ENCODE results near the gene EXOC6.

The EXOC6 gene

DNA sequence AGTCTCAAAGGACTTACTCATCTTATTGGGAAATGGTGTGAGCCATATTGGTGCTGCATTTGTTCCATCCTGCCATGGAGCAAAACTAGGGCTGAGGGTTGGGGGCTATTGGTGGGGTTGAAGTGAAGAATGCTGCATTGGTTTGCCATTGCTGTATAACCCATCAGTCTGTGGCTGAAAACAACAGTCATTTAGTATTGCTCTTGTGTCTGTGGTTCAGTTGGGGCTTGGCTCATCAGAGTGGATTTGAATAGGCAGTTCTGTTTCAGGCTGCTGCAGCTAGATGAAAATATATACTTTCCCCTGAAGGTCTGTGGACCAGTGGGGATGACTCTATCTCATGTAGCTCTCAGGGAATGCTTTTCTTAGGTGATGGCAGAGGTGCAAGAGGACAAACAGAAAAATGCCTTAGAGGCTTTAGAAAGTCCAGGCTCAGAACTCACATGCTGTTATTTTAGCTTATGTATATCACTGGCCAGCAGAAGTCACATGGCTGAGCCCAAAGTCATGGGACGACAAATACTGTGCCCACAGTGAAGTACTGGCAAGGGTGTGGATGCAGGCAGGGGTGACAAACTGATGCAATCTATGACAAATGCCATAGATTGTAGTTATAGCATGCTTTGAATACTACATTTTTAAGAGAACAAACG, 15.2 kb upstream of the EXOC6 start:
- DNase-seq, result no peak

DNA sequence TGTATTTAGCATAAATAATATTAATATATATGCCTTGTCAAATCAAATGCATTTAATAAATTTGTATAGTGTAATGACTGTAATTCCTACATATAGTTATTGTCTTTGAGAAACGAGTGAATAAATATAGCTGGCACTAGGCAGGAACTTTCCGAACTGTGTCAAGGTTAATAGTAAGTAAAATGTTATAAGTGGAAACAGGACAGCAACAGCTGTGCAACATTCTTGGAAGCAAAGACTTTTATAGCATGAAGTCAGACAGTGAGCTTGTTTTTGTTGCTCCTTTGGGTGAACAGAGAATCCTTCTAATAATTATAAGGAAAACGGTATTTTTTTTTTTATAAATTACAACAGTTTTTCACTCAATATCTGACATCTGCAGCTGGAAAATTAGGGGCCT, 14.0 kb upstream of the EXOC6 start:
- DNase-seq, result no peak

DNA sequence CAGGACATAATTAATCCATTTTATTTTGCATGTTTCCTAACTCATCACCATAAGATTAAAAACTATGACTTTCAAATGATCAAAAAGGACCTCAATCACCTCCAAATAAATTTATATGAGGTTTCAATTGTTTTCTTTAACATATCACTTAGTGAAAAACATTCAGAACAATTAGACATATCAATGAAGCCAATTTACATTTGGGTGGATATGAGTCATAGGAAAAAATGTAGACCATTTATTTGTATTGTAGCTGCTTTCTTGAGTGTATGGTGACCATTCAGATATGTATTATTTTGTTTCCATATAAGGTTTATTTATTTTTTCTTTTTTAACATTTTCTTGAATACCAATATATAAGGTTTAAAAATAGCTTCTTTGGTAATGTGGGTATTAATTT, 13.3 kb upstream of the EXOC6 start:
- DNase-seq, result no peak

DNA sequence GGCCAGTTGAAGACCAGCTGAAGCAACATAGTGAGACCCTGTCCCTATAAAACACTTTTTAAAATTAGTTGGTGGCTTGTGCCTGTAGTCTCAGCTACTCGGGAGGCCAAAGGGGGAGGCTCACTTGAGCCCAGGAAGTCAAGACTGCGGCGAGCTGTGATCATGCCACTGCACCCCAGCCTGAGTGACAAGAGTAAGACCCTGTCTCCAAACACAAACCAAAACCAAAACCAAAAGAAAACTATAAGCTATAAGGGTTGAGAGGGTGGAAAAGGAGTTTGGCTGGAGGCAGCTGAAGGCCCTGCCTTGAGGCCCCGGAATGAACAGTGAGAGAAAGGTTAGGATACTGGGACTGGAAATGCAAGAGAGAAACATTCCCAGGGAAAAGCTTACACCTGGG, 10.9 kb upstream of the EXOC6 start:
- no peak for DNase-seq

DNA sequence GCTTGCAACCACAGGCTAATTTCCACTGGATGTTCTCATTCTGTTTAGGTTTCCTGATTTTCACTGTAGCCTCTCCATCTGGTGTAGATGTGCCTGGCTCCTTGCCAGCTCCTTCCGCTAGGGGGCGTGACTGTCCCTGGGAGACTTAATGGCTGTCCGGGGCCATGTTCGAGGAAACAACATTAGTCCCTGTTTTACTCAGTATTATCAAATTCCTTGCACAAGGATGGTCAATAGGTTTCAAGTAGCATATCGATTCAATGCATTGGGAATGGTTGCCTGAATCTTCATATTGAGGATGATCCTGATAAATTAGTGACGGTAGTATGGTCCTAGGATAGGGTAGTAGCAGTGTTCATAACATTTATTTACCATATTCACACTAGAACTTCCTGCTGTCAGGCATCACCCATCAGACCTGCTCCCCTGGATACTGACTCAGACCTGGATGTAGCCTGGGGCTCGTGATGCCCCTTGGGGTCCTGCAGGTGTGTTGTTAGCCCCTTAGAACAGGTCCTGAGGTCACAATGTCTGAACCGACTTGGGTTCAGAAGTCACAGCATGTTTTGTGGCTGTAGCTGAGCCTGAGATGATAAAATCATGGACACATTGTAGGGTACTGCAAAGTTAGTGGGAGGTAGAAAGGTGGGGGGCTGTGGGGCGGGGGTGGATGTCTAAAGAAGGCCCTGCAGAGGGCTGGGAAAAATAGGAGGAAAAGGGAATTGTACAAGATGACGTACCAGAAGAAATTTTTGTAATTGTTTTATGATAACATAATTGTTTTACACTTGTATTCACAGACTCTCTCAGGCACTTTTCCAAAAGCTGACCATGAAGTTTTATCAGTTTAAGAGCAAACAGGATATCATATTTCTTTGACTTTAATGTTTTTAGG, 8.9 kb upstream of the EXOC6 start:
- DNase-seq, result peak; percentile 8

DNA sequence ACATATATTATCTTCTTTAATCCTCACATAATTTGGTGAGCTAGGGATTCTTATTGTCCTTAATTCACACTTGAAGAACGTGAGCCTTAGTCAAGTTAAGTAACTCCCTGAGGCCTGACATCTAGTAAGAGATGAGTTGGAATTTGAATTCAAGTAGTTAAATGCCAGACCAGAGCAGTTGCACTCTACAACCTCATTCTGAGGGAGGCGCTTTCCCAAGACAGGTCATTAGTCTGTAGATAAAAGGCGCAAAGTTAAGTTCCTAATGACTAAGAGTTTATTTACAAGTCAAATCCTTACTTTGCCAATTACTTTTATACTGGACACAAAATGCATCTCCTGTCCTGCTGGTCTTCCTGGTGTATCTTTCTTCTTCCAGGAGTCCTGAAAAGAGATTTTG, 3.6 kb upstream of the EXOC6 start:
- DNase-seq, result no peak

DNA sequence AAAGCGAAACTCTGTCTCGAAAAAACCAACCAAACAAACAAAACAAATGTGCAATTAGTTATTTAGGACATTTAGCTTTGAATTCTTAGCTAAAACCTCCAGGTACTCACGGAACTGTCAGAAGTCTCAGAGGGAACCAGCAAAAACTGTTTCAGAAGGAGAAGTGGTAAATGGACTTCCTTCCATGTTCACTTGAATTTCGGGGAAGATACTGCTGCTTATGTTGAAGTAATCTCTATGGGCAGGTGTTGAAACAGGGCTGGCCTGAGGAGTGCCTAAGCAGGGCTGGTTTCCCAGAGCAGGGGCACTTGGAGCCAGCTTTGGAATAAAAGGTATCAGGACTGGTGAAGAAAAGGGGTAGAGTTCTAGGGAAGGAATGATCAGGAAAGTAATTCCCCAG, 2.4 kb upstream of the EXOC6 start:
- no peak for DNase-seq

DNA sequence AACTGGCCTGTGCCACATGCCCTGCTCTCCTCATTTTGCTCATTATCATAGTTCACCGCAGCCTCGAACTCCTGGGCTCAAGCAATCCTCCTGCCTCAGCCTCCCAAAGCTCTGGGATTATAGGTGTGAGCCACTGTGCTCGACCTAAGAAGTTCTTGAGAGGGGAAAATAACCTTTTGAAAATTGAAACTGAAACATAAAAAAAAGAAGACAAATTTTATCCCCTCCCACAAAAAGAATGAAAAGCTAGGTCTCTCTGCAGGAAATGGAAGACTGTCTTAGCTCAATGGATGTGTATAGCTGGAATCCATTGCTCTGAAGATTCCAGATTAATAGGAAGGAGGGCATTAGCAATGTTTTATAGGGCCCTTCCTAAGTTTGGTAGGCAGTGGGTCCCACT, 2.0 kb upstream of the EXOC6 start:
- no peak for DNase-seq

DNA sequence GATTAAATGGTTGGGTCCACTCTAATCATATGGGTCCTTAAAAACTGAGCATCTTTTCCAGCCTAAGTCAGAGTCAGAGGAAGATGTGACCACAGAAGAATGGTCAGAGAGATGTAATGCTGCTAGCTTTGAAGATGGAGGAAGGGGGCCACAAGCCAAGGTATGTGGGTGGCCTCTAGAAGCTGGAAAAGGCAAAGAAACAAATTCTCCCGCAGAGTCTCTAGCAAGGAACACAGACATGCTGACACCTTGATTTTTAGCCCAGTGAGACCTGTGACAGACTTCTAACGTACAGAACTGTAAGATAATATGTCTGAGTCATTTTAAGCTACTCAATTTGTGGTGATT, 1.5 kb upstream of the EXOC6 start:
- DNase-seq, result no peak

DNA sequence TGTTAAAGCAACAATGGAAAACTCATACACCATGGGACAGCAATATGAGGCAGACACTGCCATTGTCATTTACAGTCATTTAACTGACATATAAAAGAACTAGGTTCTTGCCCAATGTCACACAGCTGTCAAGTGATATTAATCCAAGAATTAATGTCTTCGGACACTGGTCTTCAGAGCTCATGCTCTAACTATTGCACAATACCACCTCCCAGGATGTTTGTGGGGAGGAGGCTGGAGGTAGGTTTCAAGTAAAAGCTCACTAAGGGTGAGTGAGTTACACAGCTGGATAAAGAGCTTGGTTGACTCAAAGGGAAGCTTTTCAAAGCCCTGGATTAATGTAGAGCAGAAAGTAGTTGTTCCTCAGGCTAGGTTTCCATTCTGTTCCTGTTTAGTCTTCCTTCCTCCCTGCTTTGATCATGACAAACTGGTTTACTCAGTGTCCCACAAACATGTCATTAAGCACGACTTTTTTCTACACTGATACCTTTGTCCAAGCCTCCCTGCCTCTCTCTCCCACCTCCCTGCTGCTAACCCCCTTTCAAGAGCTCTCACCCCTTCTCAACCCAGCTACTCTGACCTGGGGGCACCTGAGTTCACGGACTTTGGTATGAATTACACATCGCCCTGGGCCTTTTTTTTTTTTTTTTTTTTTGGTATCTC, 987 bp upstream of the EXOC6 start:
- no peak for DNase-seq

DNA sequence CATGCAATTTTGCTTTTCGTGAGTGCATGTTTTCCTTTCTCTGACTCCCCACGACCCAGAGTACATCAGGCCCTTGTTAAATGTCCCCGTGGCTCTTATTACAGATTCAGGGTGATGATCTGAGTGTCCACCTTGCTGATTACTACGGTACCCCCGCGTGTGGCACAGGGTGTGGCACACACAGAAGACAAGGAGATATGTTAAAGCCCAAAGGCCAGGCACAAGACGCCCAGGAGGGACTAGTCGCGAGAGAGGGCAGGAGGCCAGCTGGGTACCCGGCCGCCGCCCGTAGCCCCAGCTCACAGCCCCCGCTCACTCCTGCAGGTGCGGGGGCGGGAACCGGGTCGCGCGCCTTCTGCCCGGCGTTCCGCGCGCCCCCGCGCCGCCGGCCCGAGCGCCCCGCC, 281 bp upstream of the EXOC6 start:
- DNase-seq, result no peak

DNA sequence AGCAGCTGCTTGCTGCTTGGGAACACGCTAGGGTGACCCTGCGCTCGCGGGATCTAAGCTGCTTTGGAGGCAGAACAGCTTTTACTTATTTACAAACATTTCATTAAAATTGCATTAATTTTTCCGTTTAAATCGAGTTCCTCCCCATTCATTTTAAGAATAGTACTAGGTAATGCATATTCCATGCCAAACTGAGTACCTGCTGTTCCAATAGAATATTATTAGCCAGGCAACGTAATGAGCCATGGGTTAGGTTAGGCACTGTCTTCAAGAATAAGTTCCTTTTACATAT, 860 bp downstream of the EXOC6 start:
- no peak for DNase-seq

DNA sequence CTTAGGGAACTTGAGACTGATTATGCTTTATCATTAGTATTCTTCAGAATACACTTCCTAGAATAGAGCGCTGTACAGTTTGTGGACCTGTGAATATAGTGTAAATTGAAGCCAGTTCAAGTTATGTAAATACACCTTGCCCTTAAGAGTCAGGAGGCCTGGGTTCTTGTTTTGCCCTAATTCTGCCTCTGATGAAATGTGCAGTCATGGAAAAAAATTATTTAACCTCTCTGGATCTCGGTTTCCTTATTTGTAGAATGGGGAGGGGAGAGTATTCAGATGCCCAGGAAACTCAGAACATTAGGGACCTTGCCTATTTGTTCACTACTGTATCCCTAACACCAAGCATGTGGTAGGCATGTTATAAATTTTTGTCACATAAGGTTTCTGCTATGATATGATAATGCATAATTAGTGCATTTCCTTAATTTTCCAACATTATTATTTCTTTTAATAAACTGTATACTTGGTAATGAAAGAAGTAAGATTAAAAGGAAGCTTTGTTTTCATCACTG, 1.3 kb downstream of the EXOC6 start:
- DNase-seq, result no peak

DNA sequence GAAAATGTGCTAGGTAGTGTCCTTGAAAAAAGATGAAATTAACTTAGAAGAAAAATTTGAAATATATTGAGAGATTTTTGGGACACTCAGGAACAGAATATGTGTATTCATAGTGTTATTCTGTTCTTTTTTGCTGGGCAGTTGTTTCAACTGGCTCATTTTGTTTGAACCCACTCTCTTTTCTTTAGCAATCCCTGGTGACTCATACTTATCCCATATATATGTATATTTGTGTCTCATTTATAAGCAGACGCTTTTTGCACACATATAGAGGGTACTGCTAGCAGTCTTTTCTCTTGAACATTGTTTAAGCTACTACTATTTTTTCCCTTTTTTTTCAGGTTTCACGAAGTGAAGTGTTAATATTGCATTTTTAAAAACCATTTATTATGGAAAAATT, 1.9 kb downstream of the EXOC6 start:
- DNase-seq, result no peak

DNA sequence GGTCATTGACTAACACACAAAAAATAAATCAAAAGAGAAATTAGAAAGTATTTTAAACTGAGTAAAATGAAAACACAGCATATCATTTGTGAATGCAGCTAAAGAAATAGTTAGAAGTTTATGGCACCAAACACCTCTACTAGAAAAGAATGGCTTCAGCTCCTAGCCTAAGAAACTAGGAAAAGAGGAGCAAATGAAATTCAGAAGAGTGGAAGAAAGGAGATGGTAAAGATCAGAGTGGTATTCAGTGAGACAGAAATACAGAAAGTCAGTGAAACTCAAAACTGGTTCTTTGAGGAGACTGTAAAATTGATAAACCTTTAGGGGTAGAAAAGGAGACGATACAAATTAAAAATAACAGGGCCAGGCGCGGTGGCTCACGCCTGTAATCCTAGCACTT, 2.7 kb downstream of the EXOC6 start:
- DNase-seq, result no peak

DNA sequence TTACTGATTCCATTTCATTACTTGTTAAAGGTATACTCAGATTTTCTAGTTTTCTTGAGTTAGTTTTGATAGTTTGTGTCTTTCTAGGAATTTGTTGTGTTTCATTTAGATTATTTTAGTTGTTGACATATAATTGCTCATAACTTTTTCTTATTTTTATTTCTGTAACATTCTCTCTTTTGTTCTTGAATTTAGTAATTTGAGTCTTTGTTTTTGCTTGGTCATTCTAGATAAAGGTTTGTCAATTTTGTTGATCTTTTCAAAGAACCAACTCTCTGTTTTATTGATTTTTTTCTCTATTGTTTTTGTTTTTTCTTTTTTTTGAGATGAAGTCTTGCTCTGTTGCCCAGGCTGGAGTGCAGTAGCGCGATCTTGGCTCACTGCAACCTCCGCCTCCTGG, 7.2 kb downstream of the EXOC6 start:
- DNase-seq, result no peak

DNA sequence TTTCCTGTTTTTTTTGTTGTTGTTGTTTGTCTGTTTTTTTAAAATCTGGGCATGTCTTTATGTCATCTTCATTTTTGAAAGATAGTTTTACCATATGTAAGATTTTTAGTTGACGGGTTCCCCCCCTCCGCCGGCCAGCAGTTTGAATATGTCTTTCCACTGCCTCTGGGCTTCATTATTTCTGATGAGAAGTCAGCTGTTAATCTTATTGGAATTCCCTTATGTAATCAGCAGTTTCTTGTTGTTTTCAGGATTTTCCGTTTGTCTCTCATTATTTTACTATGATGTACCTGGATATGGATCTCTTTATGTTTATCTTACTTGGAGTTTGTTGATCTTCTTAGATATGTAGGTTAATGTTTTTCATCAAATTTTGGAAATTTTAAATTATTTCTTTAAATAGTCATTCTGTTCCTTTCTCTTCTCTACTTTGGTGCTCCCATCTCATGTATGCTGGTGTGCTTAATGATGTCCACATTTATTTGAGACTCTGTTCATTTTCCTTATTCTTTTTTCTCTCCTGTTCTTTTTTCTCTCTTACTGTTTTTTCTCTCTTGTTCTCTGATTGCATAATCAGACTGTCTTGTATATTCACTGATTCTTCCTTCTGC, 9.7 kb downstream of the EXOC6 start:
- DNase-seq, result no peak

DNA sequence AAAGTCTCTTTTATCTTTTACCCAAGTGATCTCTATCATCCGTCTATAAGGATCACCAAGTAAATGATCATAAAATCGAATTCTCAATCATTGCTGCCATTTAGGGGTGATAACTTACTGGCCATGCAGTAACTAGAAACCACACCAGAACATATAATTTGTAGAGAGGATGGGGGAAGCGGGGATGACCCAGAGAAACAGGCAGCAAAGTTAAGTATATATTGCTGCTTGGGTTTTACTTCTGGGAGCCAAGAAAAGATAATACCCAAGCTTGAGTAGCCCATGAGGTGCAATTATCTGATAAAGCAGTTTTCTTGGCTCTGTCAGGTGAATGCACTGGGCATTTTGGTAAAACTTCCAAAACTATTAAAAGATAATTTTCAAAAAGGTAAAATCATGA, 18.9 kb downstream of the EXOC6 start:
- no peak for DNase-seq

DNA sequence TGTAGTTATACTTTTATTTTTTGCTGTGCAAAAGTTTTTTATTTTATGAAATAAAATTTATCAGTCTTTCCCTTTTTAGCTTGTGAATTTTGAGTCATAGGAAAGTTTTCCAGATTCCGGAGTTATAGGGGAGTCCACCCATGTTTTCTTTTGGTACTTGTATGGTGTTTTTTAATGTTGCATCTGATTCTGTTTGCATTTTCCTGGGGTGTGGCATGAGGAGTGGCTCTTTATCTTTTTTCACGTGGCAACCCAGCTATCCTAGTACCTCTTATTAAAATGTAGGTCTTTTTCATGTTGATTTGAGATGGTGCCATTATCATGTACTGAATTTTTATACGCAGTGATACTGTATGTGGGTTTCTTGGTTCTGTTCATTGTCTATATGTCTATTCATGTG, 19.7 kb downstream of the EXOC6 start:
- DNase-seq, result no peak

DNA sequence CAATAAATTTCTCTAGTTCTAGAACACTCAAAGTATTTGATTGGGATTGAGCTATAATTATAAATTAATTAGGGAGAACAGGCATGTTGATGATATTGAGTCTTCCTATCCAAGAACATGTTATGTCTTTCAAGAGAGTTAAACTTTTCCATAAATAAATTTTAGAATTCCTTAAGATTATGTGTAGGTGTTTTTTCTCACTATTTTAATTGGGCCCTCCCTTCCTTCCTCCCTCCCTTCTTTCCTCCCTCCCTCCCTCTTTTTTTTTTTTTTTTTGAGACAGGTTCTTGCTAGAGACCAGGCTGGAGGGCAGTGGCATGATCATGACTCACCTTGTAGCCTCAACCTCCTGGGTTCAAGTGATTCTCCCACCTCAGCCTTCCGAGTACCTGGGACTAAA, 20.2 kb downstream of the EXOC6 start:
- no peak for DNase-seq

DNA sequence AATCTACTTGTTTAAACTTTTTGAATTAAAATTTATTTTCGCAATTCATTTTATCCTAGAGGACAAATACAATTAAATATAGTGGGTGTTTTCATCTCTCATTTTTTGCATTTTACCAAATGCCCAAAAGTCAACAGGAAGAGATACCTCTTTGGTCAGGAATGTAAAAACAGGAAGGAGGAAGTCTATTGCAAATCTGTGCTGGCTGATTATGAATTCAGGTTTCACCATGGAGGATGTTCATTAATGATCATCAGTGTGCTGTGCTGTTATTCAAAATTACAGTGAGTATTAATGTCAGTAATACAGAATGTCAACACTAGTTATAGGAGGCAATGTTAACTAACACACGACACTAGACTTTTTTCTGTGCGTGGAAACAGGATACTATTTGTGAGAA, 24.7 kb downstream of the EXOC6 start:
- DNase-seq, result no peak

DNA sequence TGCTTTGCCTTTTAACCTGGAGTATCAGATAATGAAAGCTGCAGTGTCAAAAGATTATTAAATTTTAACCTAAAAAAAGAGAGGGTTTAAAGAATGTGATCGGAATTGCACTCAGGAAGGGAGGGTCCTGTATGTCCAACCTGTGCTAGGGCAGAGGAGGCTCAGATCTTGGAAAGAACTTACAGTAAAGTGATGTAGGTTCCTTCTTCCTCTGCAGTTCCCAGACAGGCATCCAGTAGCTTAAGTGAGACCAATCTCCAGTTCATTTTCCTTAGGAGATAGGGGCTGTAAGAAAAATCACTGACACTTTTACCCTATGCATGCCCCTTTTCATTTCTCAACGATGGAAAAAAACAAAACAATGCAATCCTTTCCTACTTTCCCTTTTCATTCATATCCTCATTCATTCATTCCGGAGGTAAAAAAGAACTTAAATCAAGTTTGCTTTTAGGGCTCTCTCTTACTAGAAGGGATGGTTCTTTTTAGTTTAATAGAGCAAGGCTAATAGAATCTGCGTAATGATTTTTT, 28.3 kb downstream of the EXOC6 start:
- no peak for DNase-seq

DNA sequence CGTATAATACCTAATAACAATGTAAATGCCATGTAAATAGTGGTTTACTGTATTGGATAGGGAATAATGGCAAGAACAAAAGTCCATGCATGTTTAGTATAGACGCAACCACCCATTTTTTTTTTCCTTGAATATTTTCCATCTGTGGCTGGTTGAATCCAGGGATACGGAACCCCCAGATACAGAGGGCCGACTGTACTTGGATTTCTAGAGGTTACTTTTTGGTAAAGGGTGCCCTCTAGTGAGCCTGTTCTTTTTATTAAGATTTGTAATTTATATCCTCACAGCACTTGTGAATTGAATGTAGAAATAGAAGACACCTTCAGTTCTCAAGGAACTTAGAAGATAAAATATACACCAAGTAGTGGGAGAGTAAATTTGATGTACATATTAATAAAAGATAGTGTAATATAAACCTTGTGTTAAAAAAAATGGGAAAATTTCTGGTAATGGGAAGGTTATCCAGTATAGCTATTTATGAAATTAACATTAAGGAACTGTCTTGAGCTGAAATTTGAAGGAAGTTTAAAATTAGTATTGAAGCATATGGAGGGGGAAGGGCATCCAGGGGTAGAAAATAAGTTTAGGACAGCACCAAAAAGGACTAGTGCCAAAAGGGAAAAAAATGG, 32.0 kb downstream of the EXOC6 start:
- peak; percentile 30 for DNase-seq
